ENCODE data around the gene VSX1.
A peak's percentile ranks its signal among the peaks of the same experiment; 100 is the strongest.

VSX1 gene

DNA sequence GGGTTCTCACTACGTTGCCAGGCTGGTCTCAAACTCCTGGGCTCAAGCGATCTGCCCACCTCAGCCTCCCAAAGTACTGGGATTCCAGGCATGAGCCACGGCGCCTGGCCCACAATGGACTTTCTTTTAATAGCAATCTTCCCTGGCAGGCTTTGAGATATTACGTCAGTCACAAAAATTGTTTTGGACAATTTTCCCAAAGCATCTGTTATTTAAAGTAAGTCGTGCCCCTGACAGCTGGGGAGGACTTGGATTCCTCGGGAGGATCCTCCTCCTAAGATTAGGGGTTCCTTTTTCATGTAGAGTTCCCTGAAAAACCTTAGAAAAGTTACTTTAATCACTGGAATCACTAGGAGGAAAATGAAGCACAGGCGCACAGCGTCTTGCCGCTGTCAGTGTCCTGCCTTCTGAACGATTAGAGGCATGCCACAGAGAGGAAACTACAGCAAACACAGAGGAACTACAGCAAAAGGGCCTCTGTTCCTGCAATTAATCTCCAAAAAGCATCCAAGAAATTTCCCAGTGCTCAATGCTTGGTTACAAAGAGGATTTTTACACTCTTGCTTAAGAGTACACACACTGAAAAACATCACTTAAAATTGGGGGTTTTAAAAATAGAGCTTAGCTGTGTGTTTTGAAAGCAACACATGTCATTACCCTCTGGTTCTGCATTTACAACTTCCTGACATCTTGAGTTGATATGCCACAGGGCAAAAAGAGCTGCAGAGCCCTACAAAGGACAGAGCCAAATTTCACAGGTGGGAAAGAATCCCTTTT lies 28.5 kb downstream of the VSX1 start:
- peak; percentile 65 for DNase-seq (ENCODE audit: low spot score)

DNA sequence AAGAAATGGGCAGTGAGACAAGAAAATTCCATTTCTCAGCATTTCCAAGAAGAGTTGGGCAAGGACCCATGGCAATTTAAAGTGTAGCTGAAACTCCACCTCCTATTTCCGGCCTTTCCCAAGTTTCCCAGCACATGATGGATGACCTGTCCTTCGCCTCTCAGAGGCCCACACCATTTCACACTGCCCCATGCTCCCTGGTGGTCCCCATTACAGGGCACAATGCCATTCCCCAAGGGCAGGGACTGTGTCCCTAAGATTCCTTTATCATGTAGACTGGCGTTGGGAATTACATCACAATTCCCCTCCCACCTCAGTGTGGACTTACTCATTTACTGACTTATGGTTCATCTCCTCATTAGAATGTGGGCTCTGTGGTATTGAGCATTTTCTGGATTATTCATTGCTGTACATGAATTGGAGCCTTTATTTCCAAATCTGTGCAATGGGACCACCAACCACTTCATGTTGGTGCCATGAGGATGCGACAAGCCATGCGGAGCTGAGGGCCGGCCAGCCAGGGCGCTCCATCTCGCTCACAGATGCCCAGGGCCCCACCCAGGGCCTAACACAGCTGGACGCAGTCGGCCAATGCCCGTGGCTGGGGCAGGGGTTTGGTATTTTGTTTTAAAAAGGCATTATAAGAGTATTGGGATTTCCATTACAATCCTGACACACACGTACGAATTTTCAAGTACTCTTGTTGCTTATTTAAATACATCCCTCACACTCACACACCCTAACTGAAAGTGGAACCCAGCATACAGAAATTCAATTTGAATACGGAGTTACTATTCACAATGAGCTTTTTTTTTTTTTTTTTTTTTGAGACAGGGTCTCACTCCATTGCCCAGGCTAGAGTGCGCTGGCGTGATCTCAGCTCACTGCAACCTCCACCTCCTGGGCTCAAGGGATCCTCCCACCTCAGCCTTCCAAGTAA lies 29.4 kb downstream of the VSX1 start:
- DNase-seq (ENCODE audit: low spot score), result no peak

GRCh38 chr20:25051386-25052155 lies 30.4 kb downstream of the VSX1 start:
- no peak for DNase-seq (ENCODE audit: low spot score)

- DNase-seq (ENCODE audit: low spot score), result no peak
Measured at GRCh38 chr20:25050501-25051350, 31.2 kb downstream of the VSX1 start.

GRCh38 chr20:25050082-25050481 lies 31.9 kb downstream of the VSX1 start:
- no peak for DNase-seq (ENCODE audit: low spot score)

- no peak for DNase-seq (ENCODE audit: low spot score)
Measured at GRCh38 chr20:25049261-25050060, 32.5 kb downstream of the VSX1 start.

DNA sequence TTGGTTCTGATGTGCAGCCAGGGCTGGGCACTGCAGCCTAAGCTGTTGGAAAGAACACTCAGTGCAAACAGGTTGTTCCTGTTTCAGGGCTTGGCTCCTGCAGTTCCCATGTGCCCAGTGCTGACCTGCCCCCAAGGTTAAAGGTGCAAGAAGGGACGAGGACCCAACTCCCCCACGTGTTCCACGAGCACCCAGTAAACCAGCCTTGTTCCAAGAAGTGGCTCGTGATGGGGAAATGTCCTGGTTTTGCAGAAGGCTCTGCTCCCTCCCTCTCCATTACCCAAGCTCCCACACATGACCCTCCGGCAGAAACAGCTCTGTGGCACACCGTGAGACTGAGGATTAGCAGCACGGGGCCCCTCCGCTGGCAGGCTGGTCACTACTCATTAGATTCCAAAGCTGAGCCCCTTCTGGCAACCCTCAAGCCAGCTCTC lies 33.4 kb downstream of the VSX1 start:
- DNase-seq (ENCODE audit: low spot score), result no peak

DNA sequence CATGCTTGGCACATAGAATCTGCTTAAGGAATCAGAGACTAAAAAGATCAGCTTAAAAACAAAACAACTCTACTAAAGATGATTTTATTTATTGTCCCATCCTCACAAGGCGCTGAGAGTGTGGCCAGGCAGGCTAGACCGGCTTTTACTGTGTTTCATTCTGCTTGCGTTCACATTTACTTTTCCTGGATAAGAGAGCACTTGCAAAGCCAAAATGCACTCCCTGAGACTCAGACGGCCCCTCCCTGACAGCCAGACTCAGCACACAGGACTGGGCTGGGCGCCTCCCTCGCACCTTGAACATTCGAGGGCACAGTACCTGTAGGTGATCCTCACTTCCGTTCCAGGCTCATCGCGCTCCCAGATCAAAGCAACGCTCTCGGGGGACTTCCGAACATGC lies 34.2 kb downstream of the VSX1 start:
- DNase-seq (ENCODE audit: low spot score), result no peak

DNA sequence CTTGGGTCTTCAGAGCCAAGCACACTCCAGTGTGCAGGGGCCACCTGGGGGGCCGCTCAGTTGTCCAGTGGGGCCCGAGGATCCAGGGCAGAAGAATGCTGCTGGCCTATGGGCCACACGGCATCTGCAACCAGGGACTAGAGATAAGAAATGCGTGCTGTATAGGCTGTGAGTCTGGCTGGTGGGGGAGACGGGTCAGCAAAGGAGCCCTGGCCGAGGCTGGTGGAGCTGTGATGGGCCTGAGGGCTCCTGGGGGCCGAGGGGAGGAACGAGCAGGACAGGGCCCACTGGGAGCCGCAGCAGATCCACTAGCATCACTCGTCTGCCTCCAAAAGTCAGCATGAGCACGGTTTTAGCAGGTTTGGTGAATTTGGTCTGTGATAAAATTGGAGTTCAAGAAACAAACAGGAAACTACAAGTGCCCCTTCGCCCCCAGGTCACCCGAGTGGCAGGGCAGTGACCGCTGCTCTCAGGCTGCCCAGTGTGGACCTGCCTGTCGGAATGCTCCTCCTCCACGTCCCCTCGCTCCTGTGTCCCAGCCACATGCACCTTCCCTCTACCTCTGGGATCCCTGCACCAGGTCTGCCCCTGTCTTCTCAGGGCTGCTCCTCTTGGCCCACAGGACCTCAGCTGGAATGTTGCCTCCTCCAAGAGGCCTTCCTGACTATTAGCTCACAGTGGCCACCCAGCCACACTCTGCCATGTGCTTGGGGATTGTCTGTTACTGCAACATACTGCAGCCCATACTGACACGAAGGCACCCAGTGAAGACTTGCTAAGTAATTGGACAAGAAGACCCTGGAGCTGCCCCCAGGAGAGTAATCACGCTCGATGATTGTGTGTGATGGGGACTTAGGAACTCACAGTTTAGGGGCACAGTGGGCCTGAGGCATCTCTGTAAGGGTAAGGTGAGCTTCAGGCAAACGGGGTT lies 34.9 kb downstream of the VSX1 start:
- DNase-seq (ENCODE audit: low spot score), result no peak

DNA sequence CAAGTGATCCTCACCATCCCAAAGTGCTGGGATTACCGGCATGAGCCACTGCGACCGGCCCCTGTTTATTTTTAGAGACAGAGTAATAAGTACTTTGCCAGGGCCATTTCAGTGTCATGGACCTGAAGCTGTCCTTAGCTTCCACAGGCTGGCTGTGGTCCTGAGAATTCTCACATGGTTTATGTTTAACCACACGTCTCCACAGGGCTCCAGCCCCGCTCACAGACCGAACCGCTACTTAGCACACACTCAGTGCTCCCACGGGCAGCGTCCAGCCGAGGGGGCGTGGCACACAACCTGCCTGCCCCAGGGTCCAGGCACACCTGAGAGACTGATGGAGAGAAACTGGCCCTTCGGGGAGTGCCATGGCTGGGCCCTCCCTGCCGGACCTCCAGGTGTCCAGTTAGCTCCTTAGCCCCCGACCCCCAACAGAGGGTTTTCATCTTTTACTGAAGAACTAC lies 35.7 kb downstream of the VSX1 start:
- DNase-seq (ENCODE audit: low spot score), result no peak

DNA sequence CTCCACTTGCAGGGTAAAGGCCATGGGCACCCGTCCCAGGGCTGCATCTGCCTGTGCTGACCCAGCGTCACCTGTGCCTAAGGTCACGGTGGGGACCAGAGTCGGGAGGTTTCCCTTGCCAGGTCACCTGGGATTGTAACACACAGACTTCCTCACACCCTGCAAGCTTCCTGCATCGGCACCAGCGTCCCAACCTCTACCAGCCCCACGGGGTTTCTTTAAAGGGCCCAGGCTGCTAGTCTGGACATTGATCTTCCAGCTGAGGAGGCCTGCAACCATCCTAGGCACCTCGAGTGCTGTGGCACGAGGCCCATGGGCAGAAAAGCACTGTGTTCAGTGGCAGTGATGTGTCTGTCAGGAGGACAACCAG lies 36.6 kb downstream of the VSX1 start:
- no peak for DNase-seq (ENCODE audit: low spot score)

DNA sequence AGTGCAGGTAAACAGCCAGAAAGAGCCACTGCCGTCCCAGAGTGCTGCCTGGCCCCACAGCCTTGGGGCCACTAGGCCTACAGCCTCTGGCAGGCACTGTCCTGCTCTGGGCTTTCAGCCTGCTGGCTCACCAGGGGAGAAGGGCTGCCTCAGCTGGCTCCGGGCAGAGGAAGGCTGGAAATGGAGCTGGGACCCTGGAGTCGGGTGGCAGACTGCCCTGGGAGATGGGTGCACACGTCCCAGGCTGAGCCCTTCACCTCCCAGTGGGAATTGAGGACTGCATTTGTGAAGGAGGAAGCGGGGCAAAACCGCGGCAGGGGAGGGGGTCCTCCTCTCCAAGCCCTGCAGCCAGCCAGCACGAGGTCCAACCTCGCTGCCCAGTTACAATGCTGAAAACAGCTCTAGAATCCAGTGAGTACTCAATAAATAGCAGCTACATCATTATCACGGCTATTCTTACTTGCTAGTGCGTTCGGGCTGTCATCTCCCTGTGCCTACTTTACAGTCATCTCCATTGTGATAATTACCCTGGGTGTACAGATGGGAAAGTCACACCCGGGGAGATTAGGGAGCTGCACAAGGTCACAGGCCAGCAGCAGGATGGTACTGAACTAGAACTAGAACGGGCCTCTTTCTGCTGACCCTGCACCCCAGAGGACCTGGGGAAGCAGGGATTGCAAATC lies 37.1 kb downstream of the VSX1 start:
- DNase-seq (ENCODE audit: low spot score), result no peak

DNA sequence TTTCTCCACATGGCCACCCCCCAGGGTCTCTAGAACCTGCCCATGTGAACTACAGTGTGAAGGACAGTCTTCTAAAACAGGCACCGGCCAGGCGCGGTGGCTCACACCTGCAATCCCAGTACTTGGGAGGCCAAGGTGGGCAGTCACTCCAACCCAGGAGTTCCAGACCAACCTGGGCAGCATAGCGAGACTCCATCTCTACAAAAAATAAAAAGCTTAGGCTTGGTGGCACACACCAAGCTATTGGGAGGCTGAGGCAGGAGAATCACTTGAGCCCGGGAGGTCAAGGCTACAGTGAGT lies 37.7 kb downstream of the VSX1 start:
- no peak for DNase-seq (ENCODE audit: low spot score)

GRCh38 chr20:25043499-25044260 lies 38.3 kb downstream of the VSX1 start:
- DNase-seq (ENCODE audit: low spot score), result no peak

- DNase-seq (ENCODE audit: low spot score), result no peak
Measured at GRCh38 chr20:25042531-25043498, 39.1 kb downstream of the VSX1 start.

DNA sequence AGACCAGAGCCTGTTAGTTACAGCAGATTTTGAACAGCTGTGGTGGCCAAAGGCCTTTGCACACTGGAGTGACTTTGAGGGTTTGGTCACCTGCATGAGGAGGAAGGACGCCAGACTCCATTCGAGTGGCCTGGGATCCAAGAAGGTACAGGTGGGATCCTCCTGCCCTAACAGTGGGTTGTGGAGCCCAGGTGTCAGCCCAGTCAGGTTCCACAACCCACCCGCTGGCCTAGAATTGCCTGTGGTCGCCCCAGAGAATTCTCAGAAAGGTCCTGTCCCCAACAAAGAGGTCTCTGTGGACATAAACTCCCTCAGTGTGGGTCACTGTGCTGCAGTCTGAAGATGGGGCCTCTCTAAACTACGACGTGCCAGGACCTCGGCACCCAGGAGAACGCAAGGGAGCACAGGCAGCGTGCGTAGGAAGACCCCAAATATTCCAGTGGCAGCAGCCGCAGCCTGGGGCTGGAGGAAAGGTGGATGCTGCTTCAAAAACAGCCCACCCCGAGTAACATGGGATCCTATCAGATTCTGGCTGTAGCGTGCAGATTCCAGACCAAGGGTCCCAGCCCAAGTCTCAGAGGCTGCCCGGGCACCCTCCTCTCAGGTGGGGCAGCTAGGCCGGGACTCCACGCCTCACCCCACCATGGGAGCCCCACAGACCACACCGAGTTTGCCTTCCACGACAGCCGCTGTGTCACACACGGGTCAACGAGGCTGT lies 40.0 kb downstream of the VSX1 start:
- no peak for DNase-seq (ENCODE audit: low spot score)

Data from hepatic stellate cell (primary cell).